SK-N-SH (cell line): Measurements from ENCODE around the gene PPP2R5C. TPM values are rescaled to one million over a fixed set of nuclear protein-coding genes. Genes with fewer than 3 reads are reported as not detected.

Experiments
- CTCF ChIA-PET: fragments of 300-600, 350-600 bp; formaldehyde crosslinking; extraction: SDS; loops from one replicate; lab custom pipeline; 2021; lab: Yijun Ruan, JAX
- POLR2A ChIA-PET: fragments of 350-600 bp; sonication (Branson Sonifier 250); formaldehyde crosslinking; extraction: SDS; loops from one replicate; lab custom pipeline; 2020; ENCODE audit warnings: antibody characterized with exemption, inconsistent platforms; lab: Yijun Ruan, JAX
- DNase-seq: peaks from one replicate; pipeline ENCODE4 v3.0.0; 2012
- H2AFZ ChIP-seq: fragments of 200-600 bp; sonication (generic); 2 replicates; pipeline ENCODE4 v1.8.1; 2016; ENCODE audit warnings: antibody characterized with exemption, mild to moderate bottlenecking, low read depth
- H3F3A ChIP-seq: fragments of 200-600 bp; sonication (generic); replicated peaks from 2 replicates; pipeline ENCODE3; 2016; ENCODE audit warnings: antibody characterized with exemption, mild to moderate bottlenecking; ENCODE audit not compliant: insufficient read depth
- H3K27ac ChIP-seq, 2 experiments: fragments of 200-500 bp in 1 of 2; fragments of 200-600 bp in 1 of 2; sonication (Bioruptor generic) in 1 of 2; sonication (generic), shearing (Covaris generic) in 1 of 2; 2 replicates each; pipeline versions ENCODE4 v1.5.1 to v1.6.1; 2014 to 2016; ENCODE audit warnings: low read depth in 2 of 2, inconsistent platforms in 1 of 2, low read length in 1 of 2, mild to moderate bottlenecking in 1 of 2, mixed read lengths in 1 of 2
- H3K27me3 ChIP-seq: fragments of 200-600 bp; sonication (generic), shearing (Covaris generic); 2 replicates; pipeline ENCODE4 v1.6.1; 2016; ENCODE audit warnings: mixed run types; ENCODE audit not compliant: insufficient read depth
- H3K36me3 ChIP-seq, 2 experiments: fragments of 200-500 bp in 1 of 2; fragments of 200-600 bp in 1 of 2; sonication (Bioruptor generic) in 1 of 2; sonication (generic) in 1 of 2; replicated peaks in 1 of 2; 2 replicates each; pipeline versions ENCODE3 to v1.5.1; 2014 to 2016; ENCODE audit warnings: low read length in 1 of 2, mild to moderate bottlenecking in 1 of 2; ENCODE audit not compliant: insufficient read depth in 2 of 2, control insufficient read depth in 1 of 2
- H3K4me1 ChIP-seq, 2 experiments: fragments of 200-500 bp in 1 of 2; fragments of 200-600 bp in 1 of 2; sonication (Bioruptor generic) in 1 of 2; sonication (generic), shearing (Covaris generic) in 1 of 2; 2 replicates each; pipeline versions ENCODE4 v1.5.1 to v1.6.1; 2014 to 2016; ENCODE audit warnings: low read depth in 1 of 2, low read length in 1 of 2, mixed run types in 1 of 2; ENCODE audit not compliant: insufficient read depth in 2 of 2, control insufficient read depth in 1 of 2
- H3K4me2 ChIP-seq: fragments of 200-600 bp; sonication (generic), shearing (Covaris generic); 2 replicates; pipeline ENCODE4 v1.6.1; 2017; ENCODE audit warnings: mixed run types
- H3K4me3 ChIP-seq, 2 experiments: fragments of 200-500 bp in 1 of 2; fragments of 200-600 bp in 1 of 2; sonication (Bioruptor generic) in 1 of 2; sonication (generic), shearing (Covaris generic) in 1 of 2; 2 replicates each; pipeline versions ENCODE4 v1.5.1 to v1.8.1; 2014 to 2016; ENCODE audit warnings: low read depth in 2 of 2, inconsistent platforms in 1 of 2, low read length in 1 of 2, mild to moderate bottlenecking in 1 of 2, mixed read lengths in 1 of 2, moderate library complexity in 1 of 2
- H3K79me2 ChIP-seq: fragments of 200-600 bp; sonication (generic); 2 replicates; pipeline ENCODE4 v1.8.1; 2017; ENCODE audit warnings: mild to moderate bottlenecking; ENCODE audit not compliant: insufficient read depth
- H3K9ac ChIP-seq: fragments of 200-600 bp; sonication (generic); 2 replicates; pipeline ENCODE4 v1.6.1; 2017; ENCODE audit warnings: mixed run types
- H3K9me2 ChIP-seq: fragments of 200-600 bp; sonication (generic); 2 replicates; pipeline ENCODE4 v1.6.1; 2017; ENCODE audit warnings: mixed run types
- H3K9me3 ChIP-seq: fragments of 200-600 bp; sonication (generic); 2 replicates; pipeline ENCODE4 v1.6.1; 2017; ENCODE audit warnings: mixed run types, mild to moderate bottlenecking, moderate library complexity
- H4K20me1 ChIP-seq: fragments of 200-600 bp; sonication (generic); 2 replicates; pipeline ENCODE4 v1.6.1; 2017; ENCODE audit warnings: mild to moderate bottlenecking, mixed run types; ENCODE audit not compliant: insufficient read depth
- CTCF ChIP-seq: fragments of 200-600 bp; sonication (generic); IDR thresholded peaks from 2 replicates; pipeline ENCODE4 v1.6.1; 2017; ENCODE audit warnings: antibody characterized with exemption, mild to moderate bottlenecking, moderate library complexity
- EZH2phosphoT487 ChIP-seq: fragments of 200-600 bp; sonication (generic); IDR thresholded peaks from 2 replicates; pipeline ENCODE4 v1.6.1; 2017; ENCODE audit warnings: low read depth, mixed run types, mild to moderate bottlenecking, antibody characterized with exemption, moderate library complexity, borderline replicate concordance
- FOSL2 ChIP-seq: IDR thresholded peaks from 2 replicates; pipeline ENCODE4 v1.4.0; 2012; ENCODE audit warnings: low read depth, mild to moderate bottlenecking, moderate library complexity, borderline replicate concordance
- FOXJ3 ChIP-seq: sonication (generic); formaldehyde crosslinking; IDR thresholded peaks from 2 replicates; pipeline ENCODE4 v1.5.1; 2020; ENCODE audit warnings: mild to moderate bottlenecking, missing genetic modification reagents
- FOXM1 ChIP-seq: IDR thresholded peaks from 2 replicates; pipeline ENCODE4 v1.4.0; 2012; ENCODE audit warnings: low read depth, mild to moderate bottlenecking
- GABPA ChIP-seq: IDR thresholded peaks from 2 replicates; pipeline ENCODE4 v1.4.0; 2012; ENCODE audit warnings: low read depth, mild to moderate bottlenecking
- MAX ChIP-seq: IDR thresholded peaks from 2 replicates; pipeline ENCODE4 v1.4.0; 2012; ENCODE audit warnings: low read depth
- MEF2A ChIP-seq: IDR thresholded peaks from 2 replicates; pipeline ENCODE4 v1.4.0; 2012; ENCODE audit warnings: low read depth, borderline replicate concordance
- MXI1 ChIP-seq: IDR thresholded peaks from 2 replicates; pipeline ENCODE4 v1.6.1; 2012; ENCODE audit warnings: mild to moderate bottlenecking, low read depth, low read length, improper control_type of control experiment
- PBX3 ChIP-seq: IDR thresholded peaks from 2 replicates; pipeline ENCODE4; 2012
- RAD21 ChIP-seq: IDR thresholded peaks from 2 replicates; pipeline ENCODE4 v1.6.1; 2012; ENCODE audit warnings: mild to moderate bottlenecking, low read length
- RXRA ChIP-seq: IDR thresholded peaks from 2 replicates; pipeline ENCODE4 v1.4.0; 2012; ENCODE audit warnings: low read depth, mild to moderate bottlenecking, borderline replicate concordance
- SIN3A ChIP-seq: IDR thresholded peaks from 2 replicates; pipeline ENCODE4 v1.6.1; 2012; ENCODE audit warnings: low read depth, mild to moderate bottlenecking, low read length, moderate library complexity, borderline replicate concordance
- USF2 ChIP-seq: fragments of 150-350 bp; IDR thresholded peaks from 2 replicates; pipeline ENCODE4 v1.6.1; 2017; ENCODE audit warnings: antibody characterized with exemption, low read length, low read depth, borderline replicate concordance
- ZBTB33 ChIP-seq: IDR thresholded peaks from 2 replicates; pipeline ENCODE4 v1.4.0; 2012; ENCODE audit warnings: low read depth, borderline replicate concordance
- WGBS: methylation state at CpG from one replicate; pipeline ENCODE4 v1.1.6; 2017; ENCODE audit warnings: low lambda C conversion rate; 5-methylcytosine and 5-hydroxymethylcytosine counted together
- polyA plus RNA-seq, 3 experiments: library from polyadenylated mRNA; depleted of rRNA; stranded (reverse); fragments of >200 nt; gene quantifications; 2 replicates each; pipeline ENCODE4 v1.2.3, GENCODE V29; 2012

PPP2R5C gene
- polyA plus RNA-seq, 1 of the 3 experiments (the other 2 are of a cell fraction) = 43.7 TPM

GRCh38 chr14:101950516-101951215, 189.2 kb downstream of the PPP2R5C start:
- Histone ChIP-seq H3F3A (peaks cover 3% of the 10 kb centered on the region), H3K79me2 (peaks cover 18% of the 10 kb centered on the region), H3K27me3 (no peaks in the 10 kb centered on the region), H3K4me1 (peaks cover 0 to 14% of the 10 kb centered on the region in 2 experiments; a peak in 1 of 4 replicates), H3K9me3 (no peaks in the 10 kb centered on the region), H3K9me2 (no peaks in the 10 kb centered on the region), H2AFZ (no peak overlapping the region), H3K4me3 (no peak overlapping the region), H3K4me2 (no peak overlapping the region), H3K36me3 (no peaks in the 10 kb centered on the region), H4K20me1 (no peaks in the 10 kb centered on the region), H3K27ac (no peak overlapping the region), H3K9ac (no peak overlapping the region)
- TF ChIP-seq USF2 (no peak), FOXJ3 (CRISPR knock-in tag) (no peak)
- POLR2A ChIA-PET = no interaction called here
- WGBS = 56% methylated on average over 4 of the region's 4 CpGs
- DNase-seq = no peak
- CTCF ChIA-PET = interaction anchor here (1.2 to 4.5 kb wide), 3 partner anchors 11 to 180 kb away, joined by 3 to 31 read pairs (median 7); no protein-coding TSS in a partner anchor

GRCh38 chr14:101953151-101953550, 191.6 kb downstream of the PPP2R5C start:
- H3K79me2 ChIP-seq = peaks cover 18% of the 10 kb centered on the region
- no peak for TF ChIP-seq RAD21
- TF ChIP-seq USF2 = no peak
- no peak for TF ChIP-seq CTCF
- no peak for TF ChIP-seq FOXM1
- TF ChIP-seq GABPA = no peak
- TF ChIP-seq RXRA = no peak
- no peak for TF ChIP-seq MAX
- no peak for TF ChIP-seq PBX3
- no peak for TF ChIP-seq SIN3A
- TF ChIP-seq MEF2A = no peak
- TF ChIP-seq MXI1 = no peak
- TF ChIP-seq ZBTB33 = no peak
- TF ChIP-seq EZH2phosphoT487 = no peak
- no peak for TF ChIP-seq FOSL2
- H3K9me3 ChIP-seq = no peaks in the 10 kb centered on the region
- H3K27me3 ChIP-seq = no peaks in the 10 kb centered on the region
- WGBS = 40% methylated on average over 7 of the region's 8 CpGs
- H3K9me2 ChIP-seq = no peaks in the 10 kb centered on the region
- peaks cover 3% of the 10 kb centered on the region for H3F3A ChIP-seq
- no peak for DNase-seq
- H3K9ac ChIP-seq = no peak overlapping the region
- no peak overlapping the region for H3K27ac ChIP-seq
- no peak overlapping the region for H3K4me2 ChIP-seq
- ChIA-PET POLR2A (interaction anchor here (0.6 kb wide), 1 partner anchor 192 kb away, joined by 3 read pairs; no protein-coding TSS in a partner anchor), CTCF (interaction anchor here (1.0 to 2.4 kb wide), 4 partner anchors 144 to 362 kb away, joined by 3 to 13 read pairs (median 4); no protein-coding TSS in a partner anchor)
- no peak overlapping the region for H3K4me3 ChIP-seq
- H3K36me3 ChIP-seq = no peaks in the 10 kb centered on the region
- H2AFZ ChIP-seq = no peak overlapping the region
- peaks cover 0 to 11% of the 10 kb centered on the region in 2 experiments; a peak in 1 of 4 replicates for H3K4me1 ChIP-seq
- no peaks in the 10 kb centered on the region for H4K20me1 ChIP-seq
